GM12872 (cell line): ENCODE data around the gene TSSC4.

Experiments
- CTCF ChIP-seq: IDR thresholded peaks from 3 replicates; pipeline ENCODE4 v1.5.1; 2011; ENCODE audit warnings: low read depth, mild to moderate bottlenecking, low read length, moderate library complexity; ENCODE audit not compliant: insufficient read depth

The TSSC4 gene

DNA sequence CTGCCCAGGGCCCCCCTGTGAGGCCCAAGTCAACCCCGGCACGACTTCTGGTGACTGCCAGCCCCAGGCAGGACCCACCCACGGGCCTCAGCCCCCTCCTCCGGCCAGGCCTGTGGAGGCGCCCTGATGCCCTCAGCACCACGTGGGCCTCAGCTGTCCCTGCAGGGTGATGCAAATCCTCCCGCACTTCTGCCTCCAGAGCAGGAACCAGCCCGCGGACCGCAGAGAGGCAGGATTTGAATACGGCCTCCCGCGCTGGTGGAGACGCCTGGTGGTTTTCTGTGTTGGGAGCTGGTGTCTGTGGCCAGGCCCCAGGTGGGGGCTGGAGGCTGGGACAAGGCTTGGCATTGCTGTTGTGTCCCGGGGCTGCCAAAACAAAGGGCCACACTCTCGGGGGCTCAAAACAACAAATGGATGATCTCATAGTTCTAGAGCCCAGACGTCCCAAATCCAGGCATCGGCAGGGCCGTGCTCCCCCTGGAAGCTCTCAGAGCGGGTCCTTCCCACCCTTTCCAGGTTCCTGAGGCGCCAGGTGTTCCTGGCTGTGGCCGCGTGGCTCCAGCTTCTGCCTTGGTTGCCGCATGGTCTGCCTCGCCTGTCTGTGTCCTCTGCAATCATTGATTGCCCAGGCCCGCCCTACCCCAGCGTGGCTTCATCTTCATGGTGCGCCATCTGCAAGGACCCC, 24.4 kb downstream of the TSSC4 start:
- TF ChIP-seq CTCF, result no peak

- no peak for TF ChIP-seq CTCF
Measured at GRCh38 chr11:2425506-2425905, 25.0 kb downstream of the TSSC4 start.

GRCh38 chr11:2426221-2426620, 25.7 kb downstream of the TSSC4 start:
- TF ChIP-seq CTCF, result no peak

GRCh38 chr11:2426826-2427521, 26.4 kb downstream of the TSSC4 start:
- no peak for TF ChIP-seq CTCF

GRCh38 chr11:2427721-2428321, 27.3 kb downstream of the TSSC4 start:
- TF ChIP-seq CTCF, result no peak

- peak; percentile 84 for TF ChIP-seq CTCF
Measured at GRCh38 chr11:2428322-2428795, 27.8 kb downstream of the TSSC4 start.

DNA sequence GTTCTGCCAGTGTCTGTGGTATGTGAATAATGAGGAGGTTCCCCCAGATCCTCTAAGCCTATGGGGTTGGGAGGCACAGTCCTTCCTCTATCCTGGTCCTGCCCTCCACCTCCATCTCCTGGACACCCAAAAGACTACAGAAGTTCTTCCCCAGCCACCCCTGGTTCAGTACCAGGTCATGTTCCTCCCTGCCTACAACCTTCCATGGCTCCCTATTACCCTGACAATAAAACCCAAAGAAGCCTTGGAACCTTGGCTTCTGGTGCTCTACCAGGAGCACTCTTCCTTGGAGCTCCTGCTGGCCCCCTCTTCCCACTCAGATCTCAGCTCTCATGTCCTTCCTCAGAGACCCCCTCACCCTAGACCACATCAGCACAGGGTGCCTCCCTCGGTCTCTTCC, 30.8 kb downstream of the TSSC4 start:
- no peak for TF ChIP-seq CTCF
